Stimulated activated CD4-positive, alpha-beta T cell treated with anti-CD3 and anti-CD28 coated beads, Interleukin-4, amount 100 ng/mL, for 1 hour (primary cell): Measurements from ENCODE around the gene IL3.
A peak's percentile ranks its signal among the peaks of the same experiment; 100 is the strongest.

Experiments
- DNase-seq: peaks from one replicate; pipeline ENCODE4 v3.0.0-alpha.2; 2020

IL3 gene

GRCh38 chr5:132074091-132074771, 13.8 kb downstream of the IL3 start:
- no peak for DNase-seq

GRCh38 chr5:132074772-132075718, 14.6 kb downstream of the IL3 start:
- DNase-seq, result no peak

GRCh38 chr5:132075719-132076077, 15.2 kb downstream of the IL3 start:
- no peak for DNase-seq

GRCh38 chr5:132076202-132076830, 15.9 kb downstream of the IL3 start:
- DNase-seq, result no peak

GRCh38 chr5:132076983-132077382, 16.5 kb downstream of the IL3 start:
- DNase-seq, result no peak

GRCh38 chr5:132079081-132079480, 18.6 kb downstream of the IL3 start:
- DNase-seq, result no peak

- DNase-seq, result no peak
These were observed 19.2 kb downstream of the IL3 start for GRCh38 chr5:132079619-132080018.

GRCh38 chr5:132080595-132080994, 20.1 kb downstream of the IL3 start:
- no peak for DNase-seq

GRCh38 chr5:132081458-132081857, 21.0 kb downstream of the IL3 start:
- DNase-seq, result no peak

- no peak for DNase-seq
These were observed 22.0 kb downstream of the IL3 start for GRCh38 chr5:132082329-132083023.

- DNase-seq, result peak; percentile 37
These were observed 22.7 kb downstream of the IL3 start for GRCh38 chr5:132083071-132083678.

GRCh38 chr5:132085686-132086085, 25.2 kb downstream of the IL3 start:
- no peak for DNase-seq

- no peak for DNase-seq
These were observed 25.9 kb downstream of the IL3 start for GRCh38 chr5:132086277-132086794.

- no peak for DNase-seq
These were observed 26.7 kb downstream of the IL3 start for GRCh38 chr5:132087176-132087575.

- no peak for DNase-seq
These were observed 27.2 kb downstream of the IL3 start for GRCh38 chr5:132087661-132088060.

GRCh38 chr5:132089363-132089762, 28.9 kb downstream of the IL3 start:
- DNase-seq, result no peak

GRCh38 chr5:132090107-132090506, 29.7 kb downstream of the IL3 start:
- DNase-seq, result no peak

GRCh38 chr5:132093271-132093670, 32.8 kb downstream of the IL3 start:
- DNase-seq, result no peak

GRCh38 chr5:132094393-132095076, 34.1 kb downstream of the IL3 start:
- DNase-seq, result no peak

GRCh38 chr5:132095077-132095410, 34.6 kb downstream of the IL3 start:
- no peak for DNase-seq

GRCh38 chr5:132095424-132095972, 35.0 kb downstream of the IL3 start:
- no peak for DNase-seq

GRCh38 chr5:132096904-132097303, 36.4 kb downstream of the IL3 start:
- DNase-seq, result no peak
